ENCODE data around the gene CD70.

GRCh38 chr19:6579450-6580178, 11.3 kb downstream of the CD70 start:
- no peak for TF ChIP-seq ATF3 (IDR thresholded peaks at IDR 0.05)
- no peak for TF ChIP-seq CTCF (IDR thresholded peaks at IDR 0.05; ENCODE audit: low read depth, low read length, missing input control)
- no peak for TF ChIP-seq MAX (IDR thresholded peaks at IDR 0.05)
- TF ChIP-seq REST (IDR thresholded peaks at IDR 0.05), result no peak
- TF ChIP-seq JUND (IDR thresholded peaks at IDR 0.05), result no peak
- no peak for TF ChIP-seq TAF1 (conservative IDR thresholded peaks at IDR 0.05)
- no peak for TF ChIP-seq RXRA (IDR thresholded peaks at IDR 0.05)

All from liver (tissue), 3 donors.